BE2C (cell line): ENCODE data around the gene CMYA5.

ENCODE experiments used
- DNase-seq: peaks from one replicate; pipeline ENCODE4 v3.0.0-alpha.2; 2020
- H3K27me3 ChIP-seq: fragments of 250-450 bp; sonication (Bioruptor Pico); 2 replicates; pipeline ENCODE4 v1.5.1; 2020; ENCODE audit warnings: mild to moderate bottlenecking
- H3K36me3 ChIP-seq: fragments of 250-450 bp; sonication (Bioruptor Pico); 2 replicates; pipeline ENCODE4 v1.5.1; 2020; ENCODE audit warnings: mild to moderate bottlenecking
- H3K4me1 ChIP-seq: fragments of 250-450 bp; sonication (Bioruptor Pico); 2 replicates; pipeline ENCODE4 v1.5.1; 2020
- H3K4me3 ChIP-seq: 2 replicates; pipeline ENCODE4 v1.5.1; 2011; ENCODE audit warnings: low read depth, low read length
- H3K9me3 ChIP-seq: fragments of 250-450 bp; sonication (Bioruptor Pico); 2 replicates; pipeline ENCODE4 v1.5.1; 2020
- TF ChIP-seq, protein P1 (sequence below): IDR thresholded peaks from 2 replicates; pipeline ENCODE4 v1.5.1; 2012; ENCODE audit warnings: mild to moderate bottlenecking, low read depth, low read length

The CMYA5 gene

DNA sequence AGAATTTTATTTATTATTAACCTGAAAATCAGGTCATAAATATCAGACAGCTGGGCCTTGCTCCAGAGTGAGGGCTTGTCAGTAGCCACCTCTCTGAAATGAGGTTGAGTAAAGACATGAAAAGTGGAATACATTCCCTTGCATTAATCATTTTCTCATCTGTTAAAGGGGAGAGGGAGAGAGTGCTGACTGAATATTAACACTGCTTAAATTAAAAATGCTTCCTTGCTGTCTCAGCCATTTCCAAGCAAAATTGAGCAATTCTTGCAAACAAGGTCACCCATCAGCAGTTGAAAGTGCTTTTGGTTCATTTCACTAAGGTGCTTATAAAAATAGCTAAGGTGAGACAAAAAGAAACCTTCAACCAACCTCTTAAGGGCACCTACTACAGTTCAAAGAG is 102.8 kb downstream of the CMYA5 start:
- no peak for DNase-seq
- H3K9me3 ChIP-seq = no peaks in the 10 kb centered on the region
- no peaks in the 10 kb centered on the region for H3K36me3 ChIP-seq
- TF ChIP-seq, protein P1, sequence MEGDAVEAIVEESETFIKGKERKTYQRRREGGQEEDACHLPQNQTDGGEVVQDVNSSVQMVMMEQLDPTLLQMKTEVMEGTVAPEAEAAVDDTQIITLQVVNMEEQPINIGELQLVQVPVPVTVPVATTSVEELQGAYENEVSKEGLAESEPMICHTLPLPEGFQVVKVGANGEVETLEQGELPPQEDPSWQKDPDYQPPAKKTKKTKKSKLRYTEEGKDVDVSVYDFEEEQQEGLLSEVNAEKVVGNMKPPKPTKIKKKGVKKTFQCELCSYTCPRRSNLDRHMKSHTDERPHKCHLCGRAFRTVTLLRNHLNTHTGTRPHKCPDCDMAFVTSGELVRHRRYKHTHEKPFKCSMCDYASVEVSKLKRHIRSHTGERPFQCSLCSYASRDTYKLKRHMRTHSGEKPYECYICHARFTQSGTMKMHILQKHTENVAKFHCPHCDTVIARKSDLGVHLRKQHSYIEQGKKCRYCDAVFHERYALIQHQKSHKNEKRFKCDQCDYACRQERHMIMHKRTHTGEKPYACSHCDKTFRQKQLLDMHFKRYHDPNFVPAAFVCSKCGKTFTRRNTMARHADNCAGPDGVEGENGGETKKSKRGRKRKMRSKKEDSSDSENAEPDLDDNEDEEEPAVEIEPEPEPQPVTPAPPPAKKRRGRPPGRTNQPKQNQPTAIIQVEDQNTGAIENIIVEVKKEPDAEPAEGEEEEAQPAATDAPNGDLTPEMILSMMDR = no peak
- H3K27me3 ChIP-seq = no peaks in the 10 kb centered on the region
- H3K4me1 ChIP-seq = no peaks in the 10 kb centered on the region
- no peak overlapping the region for H3K4me3 ChIP-seq

DNA sequence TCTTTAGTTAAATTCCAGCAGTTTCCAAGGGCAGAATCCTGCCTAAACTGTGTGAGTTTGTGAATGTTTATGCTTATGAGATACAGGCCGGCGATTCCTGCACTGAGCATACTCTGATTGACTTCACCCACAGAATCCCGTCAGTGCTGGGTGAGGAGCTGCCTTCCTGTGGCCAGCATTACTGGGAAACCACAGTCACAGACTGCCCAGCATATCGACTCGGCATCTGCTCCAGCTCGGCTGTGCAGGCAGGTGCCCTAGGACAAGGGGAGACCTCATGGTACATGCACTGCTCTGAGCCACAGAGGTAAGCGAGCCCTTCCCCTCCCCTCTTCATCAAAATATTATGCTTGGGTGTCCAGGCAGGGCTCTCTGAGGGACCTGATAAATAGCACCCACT is 103.7 kb downstream of the CMYA5 start:
- H3K27me3 ChIP-seq = no peaks in the 10 kb centered on the region; the same call in 1 of the 2 replicates
- TF ChIP-seq, protein P1 = no peak

DNA sequence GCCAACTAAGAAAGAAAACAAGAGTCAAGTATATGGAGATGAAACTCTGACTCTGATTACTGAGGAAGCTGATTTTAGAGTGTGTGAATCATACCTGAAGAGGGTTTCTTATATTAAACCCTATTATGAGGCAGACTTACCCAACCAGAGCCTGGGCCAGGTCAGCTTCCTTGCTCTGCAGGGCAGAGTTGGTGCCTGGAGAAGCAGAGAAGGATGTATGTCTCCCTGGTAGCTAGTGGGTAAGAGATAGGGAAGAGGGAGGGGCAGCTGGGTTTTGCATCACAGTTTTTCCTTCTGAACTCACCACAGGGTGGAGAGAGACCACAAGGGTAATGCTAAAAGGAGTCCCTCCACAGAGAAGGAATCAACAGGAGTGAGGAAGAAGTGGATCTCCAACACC is 104.1 kb downstream of the CMYA5 start:
- DNase-seq = no peak
- no peaks in the 10 kb centered on the region for H3K36me3 ChIP-seq
- H3K4me3 ChIP-seq = no peak overlapping the region
- H3K27me3 ChIP-seq = no peaks in the 10 kb centered on the region; the same call in 1 of the 2 replicates
- H3K4me1 ChIP-seq = no peaks in the 10 kb centered on the region
- H3K9me3 ChIP-seq = no peaks in the 10 kb centered on the region
- TF ChIP-seq, protein P1 = no peak

More for the DNA sequence above, 103.7 kb downstream of the CMYA5 start:
- no peaks in the 10 kb centered on the region for H3K9me3 ChIP-seq
- H3K4me3 ChIP-seq = no peak overlapping the region
- DNase-seq = no peak
- no peaks in the 10 kb centered on the region for H3K36me3 ChIP-seq
- no peaks in the 10 kb centered on the region for H3K4me1 ChIP-seq

DNA sequence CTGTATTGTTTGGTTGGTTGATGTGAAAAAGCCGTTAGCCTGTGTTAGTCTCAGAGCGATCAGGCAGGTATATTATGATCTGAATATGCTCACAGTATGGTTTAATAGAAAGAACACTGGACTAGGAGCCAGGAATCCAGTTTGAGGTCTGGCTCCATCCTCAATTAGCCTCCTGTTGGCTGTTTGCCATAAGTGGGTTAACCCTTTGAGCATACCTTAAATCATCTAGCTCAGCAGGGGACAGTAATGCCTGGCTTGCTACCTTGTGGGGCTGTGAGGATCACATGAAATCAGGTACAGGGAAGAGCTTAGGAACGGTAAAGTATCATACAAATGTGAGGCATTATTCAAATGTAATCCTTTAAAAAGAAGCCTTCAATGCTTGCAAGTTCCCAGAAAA is 104.7 kb downstream of the CMYA5 start:
- Histone ChIP-seq H3K36me3 (no peaks in the 10 kb centered on the region), H3K9me3 (no peaks in the 10 kb centered on the region), H3K27me3 (no peaks in the 10 kb centered on the region; the same call in 1 of the 2 replicates), H3K4me1 (no peaks in the 10 kb centered on the region), H3K4me3 (no peak overlapping the region)
- TF ChIP-seq, protein P1 = no peak
- no peak for DNase-seq

DNA sequence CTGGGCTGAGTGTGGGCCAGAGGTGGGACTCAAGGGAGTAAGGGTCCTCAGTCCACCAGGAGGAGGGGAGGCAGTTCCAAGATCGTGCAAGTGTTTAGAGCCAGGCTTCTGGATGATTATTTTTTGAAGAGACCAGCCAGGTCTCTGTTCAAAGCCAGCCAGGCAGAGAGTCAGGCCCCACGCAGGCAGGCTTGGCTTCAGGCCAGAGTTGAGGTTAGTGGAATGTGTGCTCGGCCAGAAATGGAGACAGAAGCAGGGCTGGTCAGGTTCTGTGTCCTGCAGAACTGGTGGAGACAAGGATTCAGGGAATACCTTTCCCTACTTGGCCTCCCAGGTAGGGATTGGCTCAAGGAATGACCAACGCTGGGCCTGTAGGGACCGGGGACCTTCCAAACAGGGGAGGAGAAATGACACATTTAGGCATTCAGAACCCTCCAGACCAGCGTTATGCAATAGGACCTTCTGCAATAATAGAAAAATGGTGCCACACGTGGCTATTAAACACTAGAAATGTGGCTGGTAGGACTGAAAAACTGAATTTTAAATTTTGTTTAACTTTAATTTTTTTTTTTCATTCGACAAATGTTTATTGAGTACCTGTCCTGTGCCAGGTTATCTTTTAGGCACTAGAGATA is 106.2 kb downstream of the CMYA5 start:
- Histone ChIP-seq H3K27me3 (no peaks in the 10 kb centered on the region; the same call in 1 of the 2 replicates), H3K4me3 (no peak overlapping the region), H3K36me3 (no peaks in the 10 kb centered on the region), H3K9me3 (no peaks in the 10 kb centered on the region), H3K4me1 (no peaks in the 10 kb centered on the region)
- DNase-seq = no peak
- TF ChIP-seq, protein P1 = no peak

DNA sequence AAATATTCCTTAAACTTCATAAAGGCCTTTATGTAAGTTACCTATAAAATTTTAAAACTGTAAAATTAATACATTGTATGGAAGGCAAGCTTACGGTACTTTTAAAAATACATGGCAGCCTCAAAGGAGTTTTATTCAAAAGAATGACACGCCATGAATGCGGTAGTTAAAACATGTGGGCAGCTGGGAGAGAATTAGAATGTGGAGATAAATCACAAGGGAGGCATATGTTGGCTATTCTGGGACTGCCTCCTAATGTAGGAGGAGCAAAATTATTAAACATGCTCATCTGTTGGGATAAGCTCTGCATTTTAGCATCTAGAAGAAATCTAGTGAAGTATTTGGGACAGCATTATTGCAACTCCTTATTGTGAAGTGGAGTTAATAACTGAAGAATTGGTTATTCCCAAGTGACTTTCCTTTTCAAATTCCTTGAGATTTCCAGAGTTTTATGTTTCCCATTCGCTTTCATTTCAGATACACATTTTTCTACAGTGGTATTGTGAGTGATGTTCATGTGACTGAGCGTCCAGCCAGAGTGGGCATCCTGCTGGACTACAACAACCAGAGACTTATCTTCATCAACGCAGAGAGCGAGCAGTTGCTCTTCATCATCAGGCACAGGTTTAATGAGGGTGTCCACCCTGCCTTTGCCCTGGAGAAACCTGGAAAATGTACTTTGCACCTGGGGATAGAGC is 109.4 kb downstream of the CMYA5 start:
- TF ChIP-seq, protein P1 = no peak
- H3K9me3 ChIP-seq = no peaks in the 10 kb centered on the region
- DNase-seq = no peak
- H3K4me1 ChIP-seq = no peaks in the 10 kb centered on the region
- no peak overlapping the region for H3K4me3 ChIP-seq
- no peaks in the 10 kb centered on the region for H3K36me3 ChIP-seq
- peaks cover 5% of the 10 kb centered on the region for H3K27me3 ChIP-seq
